HG03457 (cell line): ENCODE data around the gene SLC28A3.
"Not testable (repeated sequence)": the region's sequence is repeated elsewhere in the genome, so short reads cannot be mapped to it uniquely, and the experiment has no call there.

ENCODE experiments used
- ATAC-seq: cut with Tn5 transposase; IDR thresholded peaks from one replicate; pipeline ENCODE4 v1.9.1; 2021; ENCODE audit warnings: moderate number of reproducible peaks; ENCODE audit not compliant: unreplicated experiment

SLC28A3 gene, protein sequence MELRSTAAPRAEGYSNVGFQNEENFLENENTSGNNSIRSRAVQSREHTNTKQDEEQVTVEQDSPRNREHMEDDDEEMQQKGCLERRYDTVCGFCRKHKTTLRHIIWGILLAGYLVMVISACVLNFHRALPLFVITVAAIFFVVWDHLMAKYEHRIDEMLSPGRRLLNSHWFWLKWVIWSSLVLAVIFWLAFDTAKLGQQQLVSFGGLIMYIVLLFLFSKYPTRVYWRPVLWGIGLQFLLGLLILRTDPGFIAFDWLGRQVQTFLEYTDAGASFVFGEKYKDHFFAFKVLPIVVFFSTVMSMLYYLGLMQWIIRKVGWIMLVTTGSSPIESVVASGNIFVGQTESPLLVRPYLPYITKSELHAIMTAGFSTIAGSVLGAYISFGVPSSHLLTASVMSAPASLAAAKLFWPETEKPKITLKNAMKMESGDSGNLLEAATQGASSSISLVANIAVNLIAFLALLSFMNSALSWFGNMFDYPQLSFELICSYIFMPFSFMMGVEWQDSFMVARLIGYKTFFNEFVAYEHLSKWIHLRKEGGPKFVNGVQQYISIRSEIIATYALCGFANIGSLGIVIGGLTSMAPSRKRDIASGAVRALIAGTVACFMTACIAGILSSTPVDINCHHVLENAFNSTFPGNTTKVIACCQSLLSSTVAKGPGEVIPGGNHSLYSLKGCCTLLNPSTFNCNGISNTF

DNA sequence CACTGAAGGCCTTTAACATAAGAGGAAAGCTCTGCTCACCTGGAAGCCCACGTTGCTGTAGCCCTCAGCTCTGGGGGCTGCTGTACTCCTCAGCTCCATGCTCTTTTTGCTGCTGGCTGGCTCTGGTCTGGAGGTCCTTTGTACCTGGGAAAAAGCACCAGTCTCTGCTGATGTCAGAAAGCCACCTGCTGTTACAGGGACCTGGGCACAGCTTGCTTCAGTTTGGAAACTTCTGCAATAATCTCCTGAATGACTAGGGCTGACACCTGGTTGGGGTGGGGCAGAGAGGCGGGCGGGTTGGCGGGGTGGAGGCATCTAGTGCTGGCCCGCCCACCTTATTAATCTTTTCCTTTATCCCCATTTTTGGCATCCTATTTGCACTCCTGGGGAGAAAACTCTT is at the start of gene SLC28A3:
TSS of gene SLC28A3 (minus strand) at position 224 of the 400 bp plus-strand sequence. CDS start at position 99, 125 bp downstream.
- no peak for ATAC-seq

DNA sequence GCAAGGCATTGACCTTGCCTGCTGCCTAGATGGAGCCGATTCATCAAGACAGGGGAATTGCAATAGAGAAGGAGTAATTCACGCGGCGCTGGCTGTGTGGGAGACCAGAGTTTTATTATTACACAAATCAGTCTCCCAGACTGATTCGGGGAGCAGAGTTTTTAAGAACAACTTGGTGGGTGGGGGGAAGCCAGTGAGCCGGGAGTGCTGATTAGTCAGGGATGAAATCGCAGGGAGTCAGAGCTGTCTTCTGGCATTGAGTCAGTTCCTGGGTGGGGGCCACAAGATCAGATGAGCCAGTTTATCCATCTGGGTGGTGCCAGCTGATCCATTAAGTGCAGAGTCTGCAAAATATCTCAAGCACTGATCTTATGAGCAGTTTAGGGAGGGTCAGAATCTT is 49.7 kb upstream of the SLC28A3 start:
- ATAC-seq: not testable (repeated sequence)

DNA sequence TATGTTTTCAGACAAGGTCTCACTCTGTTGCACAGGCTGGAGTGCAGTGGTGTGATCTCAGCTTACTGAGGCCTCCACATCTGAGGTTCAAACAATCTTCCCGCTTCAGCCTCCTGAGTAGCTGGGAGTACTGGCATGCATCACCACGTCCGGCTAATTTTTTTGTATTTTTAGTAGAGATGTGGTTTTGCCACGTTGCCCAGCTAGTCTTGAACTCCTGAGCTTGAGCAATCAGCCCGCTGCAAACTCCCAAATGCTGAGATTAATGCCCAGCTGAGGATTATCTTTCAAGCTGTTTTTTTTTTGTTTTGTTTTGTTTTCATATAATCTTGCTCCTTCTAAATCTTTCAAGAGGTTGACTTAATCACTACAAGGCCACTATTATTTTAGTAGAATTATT is 47.3 kb upstream of the SLC28A3 start:
- no peak for ATAC-seq

- ATAC-seq: no peak
These were observed 46.2 kb upstream of the SLC28A3 start for GRCh38 chr9:84386753-84387152.

DNA sequence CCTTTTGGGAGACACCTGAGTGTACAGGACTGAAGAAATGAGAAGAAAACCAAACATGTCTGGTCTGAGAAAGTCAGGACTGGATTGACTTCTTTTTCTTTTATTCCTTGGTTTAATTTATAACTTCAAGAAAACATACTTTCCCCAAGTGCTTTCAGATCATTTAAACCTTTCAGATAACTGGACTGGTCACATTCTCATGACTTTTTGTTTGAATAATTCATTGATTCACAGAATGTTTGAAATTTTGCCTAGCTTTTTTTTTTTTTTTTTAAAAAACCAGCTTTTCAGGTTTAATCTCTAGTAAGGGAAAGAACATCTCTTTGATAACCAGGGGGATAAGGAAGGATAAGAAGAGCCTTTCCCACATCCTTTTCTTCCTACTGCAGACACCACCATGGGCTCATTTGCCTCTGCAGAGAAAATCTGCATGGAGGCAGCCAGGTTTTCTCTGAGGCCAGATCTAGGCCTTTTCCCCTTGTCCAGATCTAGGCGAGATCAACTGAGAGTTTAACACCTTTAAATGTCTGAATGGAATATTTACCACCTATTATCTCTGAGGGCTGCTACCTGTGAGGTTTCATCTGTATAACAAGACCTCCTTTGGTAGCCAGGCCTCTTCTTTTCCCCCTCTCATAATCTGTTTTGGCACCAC is 45.0 kb upstream of the SLC28A3 start:
- no peak for ATAC-seq

DNA sequence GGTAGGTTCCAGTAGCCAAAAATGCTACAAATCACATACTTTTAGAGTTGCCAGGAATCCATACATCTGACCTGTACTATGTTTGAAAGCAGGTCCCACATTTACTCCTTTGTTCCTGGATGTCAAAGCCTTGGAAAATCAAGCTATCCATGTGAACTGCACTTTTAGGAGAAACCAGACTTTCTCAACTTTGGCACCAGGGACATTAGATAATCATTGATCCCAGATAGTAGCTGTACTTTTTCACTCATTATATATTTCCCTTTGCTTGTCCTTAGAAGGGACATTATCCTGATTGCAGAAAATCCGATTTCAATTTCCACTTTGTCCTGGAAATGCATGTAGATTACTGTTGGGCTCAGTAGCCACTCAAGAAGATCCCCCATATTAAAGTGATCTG is 44.1 kb upstream of the SLC28A3 start:
- ATAC-seq: no peak

DNA sequence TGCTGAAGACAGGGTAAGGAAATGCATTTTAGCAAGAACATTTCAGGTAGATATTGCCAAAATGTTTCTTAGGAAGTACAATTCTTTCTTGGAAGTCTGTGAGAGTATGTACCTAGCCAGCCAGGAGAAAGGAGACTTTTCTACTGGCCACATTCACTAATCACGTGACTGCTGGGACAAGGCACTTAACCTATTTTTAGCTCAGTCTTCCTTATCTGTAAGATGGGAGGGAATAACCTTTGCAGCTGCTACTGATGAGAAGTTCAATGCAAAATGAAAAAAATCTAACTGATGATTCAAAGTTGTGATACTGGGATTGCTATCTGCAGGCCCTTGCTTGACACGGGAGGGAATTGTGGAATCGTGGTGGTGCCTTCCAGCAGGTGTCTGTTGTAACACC is 42.6 kb upstream of the SLC28A3 start:
- ATAC-seq: no peak

GRCh38 chr9:84382720-84383119 is 42.2 kb upstream of the SLC28A3 start:
- ATAC-seq: no peak

DNA sequence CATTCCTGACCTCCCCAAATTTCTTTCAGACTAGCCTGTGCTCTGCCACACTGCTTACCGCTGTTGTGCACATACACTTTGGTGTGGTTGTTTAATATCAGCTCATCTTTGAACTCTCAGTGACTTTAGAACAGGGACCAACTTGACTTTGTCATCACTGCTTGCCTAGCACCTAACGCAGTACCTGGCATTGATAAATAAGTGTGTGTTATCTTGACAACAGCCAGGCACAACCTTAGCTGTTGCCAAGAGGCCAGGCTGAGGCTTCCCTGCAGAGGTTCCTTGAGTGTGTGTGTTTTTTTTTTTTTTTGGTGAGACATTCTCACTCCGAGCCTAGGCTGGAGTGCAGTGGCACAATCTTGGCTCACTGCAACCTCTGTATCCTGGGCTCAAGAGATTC is 41.0 kb upstream of the SLC28A3 start:
- ATAC-seq: no peak

- no peak for ATAC-seq
These were observed 39.2 kb upstream of the SLC28A3 start for GRCh38 chr9:84379740-84380139.

DNA sequence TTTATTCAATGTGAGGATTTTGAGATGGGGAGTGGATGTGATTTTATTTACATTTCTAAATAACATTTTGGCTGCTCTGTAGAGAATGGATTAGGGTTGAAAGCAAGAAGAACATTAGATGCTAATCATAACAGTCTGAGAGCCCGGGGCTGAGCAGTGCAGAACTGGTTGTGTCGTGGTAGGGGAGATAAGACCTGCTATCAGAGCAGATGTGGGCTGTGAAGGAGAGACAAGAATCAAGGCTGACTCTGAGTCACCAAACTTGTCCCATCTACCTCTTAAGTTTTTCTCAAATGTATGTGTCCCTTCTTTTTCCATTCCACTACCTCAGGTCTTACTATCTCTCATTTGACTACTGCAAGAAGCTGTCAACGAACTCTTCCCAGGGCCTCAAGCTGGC is 35.4 kb upstream of the SLC28A3 start:
- ATAC-seq: no peak

- ATAC-seq: no peak
These were observed 34.0 kb upstream of the SLC28A3 start for GRCh38 chr9:84374516-84374915.

DNA sequence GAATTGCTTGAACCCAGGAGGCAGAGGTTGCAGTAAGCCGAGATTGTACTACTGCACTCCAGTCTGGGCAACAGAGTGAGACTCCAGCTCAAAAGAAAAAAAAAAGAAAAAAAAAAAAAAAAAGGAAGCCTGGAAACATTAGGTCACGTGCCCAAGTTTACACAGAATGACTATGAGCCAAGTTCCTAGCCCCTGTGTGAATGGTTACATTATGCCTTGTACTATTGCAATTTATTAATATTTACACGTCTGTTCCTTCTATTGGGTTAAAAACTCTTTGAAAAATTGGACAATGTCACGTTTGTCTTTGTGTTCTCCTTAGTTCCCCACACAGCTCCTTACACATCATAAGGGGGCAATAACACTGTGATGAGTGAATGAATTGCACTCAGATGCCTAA is 33.5 kb upstream of the SLC28A3 start:
- ATAC-seq: no peak

GRCh38 chr9:84371737-84372136 is 31.2 kb upstream of the SLC28A3 start:
- no peak for ATAC-seq

GRCh38 chr9:84368601-84369000 is 28.0 kb upstream of the SLC28A3 start:
- ATAC-seq: no peak

- not testable (repeated sequence) for ATAC-seq
These were observed 27.2 kb upstream of the SLC28A3 start for GRCh38 chr9:84367726-84368125.

DNA sequence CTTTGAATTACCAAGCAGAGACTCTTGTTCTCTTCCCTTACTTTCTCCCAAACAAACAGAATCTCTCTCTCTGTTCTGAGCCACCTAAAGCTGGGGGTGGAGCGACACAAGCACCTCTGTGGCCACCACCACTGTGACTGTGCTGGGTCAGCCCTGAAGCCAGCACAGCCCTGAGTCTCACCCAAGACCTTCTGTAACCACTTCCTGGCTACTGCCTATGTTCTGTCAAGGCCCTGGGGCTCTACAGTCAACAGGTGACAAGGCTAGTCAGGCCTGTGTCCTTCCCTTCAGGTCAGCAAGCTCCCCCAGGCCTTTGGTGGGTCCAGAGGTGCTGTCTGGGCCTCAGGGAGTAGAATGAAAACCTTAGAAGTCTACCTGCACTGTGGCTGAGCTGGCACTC is 26.1 kb upstream of the SLC28A3 start:
- no peak for ATAC-seq

- not testable (repeated sequence) for ATAC-seq
These were observed 24.4 kb upstream of the SLC28A3 start for GRCh38 chr9:84364894-84365490.

GRCh38 chr9:84361645-84362044 is 21.1 kb upstream of the SLC28A3 start:
- ATAC-seq: no peak

- no peak for ATAC-seq
These were observed 16.7 kb upstream of the SLC28A3 start for GRCh38 chr9:84357275-84357674.

DNA sequence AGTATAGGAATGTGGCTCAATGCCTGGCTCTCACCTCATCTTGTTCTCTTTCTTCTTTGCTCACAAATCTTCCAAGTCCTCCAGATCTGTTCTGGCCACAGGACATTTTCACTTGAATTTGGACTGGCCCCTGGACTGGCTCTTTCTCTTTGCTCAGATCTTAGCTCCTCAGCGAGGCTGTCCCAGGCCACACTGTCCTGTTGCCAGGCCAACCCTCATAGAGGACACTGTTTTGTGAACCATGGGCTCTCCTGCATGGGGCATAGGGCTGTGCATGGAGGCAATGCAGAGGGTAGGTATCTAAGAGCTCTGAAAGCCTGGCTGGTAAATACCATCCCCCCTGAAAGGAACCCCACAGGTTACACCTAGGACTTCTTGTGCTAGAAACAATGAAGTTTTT is 13.5 kb upstream of the SLC28A3 start:
- no peak for ATAC-seq
